ENCODE data around the gene GNAI2.
"Not testable (repeated sequence)": the region's sequence is repeated elsewhere in the genome, so short reads cannot be mapped to it uniquely, and the experiment has no call there.

GNAI2 gene

DNA sequence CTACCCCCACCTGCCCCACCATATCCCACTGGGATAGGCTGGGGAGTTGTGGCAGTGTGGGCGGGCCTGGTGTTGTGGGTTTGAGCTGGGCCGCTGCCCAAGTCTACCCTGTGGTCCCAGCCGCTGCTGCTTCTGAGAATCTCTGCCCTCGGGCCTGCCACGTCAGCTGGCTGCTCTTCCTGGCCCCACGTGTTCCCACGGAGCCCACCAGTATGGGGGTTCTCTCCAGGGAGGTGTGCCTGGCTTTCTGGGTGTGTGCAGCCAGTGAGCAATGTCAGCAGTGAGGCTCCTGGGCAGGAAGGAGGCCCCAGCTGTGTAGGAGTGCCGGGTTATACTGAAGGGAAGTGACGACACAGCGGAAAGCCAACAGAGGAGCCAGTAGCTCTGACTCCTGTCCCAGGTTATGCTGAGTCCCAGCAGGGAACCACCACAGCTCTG lies 10.5 kb downstream of the GNAI2 start:
- no peak for FAIRE-seq

DNA sequence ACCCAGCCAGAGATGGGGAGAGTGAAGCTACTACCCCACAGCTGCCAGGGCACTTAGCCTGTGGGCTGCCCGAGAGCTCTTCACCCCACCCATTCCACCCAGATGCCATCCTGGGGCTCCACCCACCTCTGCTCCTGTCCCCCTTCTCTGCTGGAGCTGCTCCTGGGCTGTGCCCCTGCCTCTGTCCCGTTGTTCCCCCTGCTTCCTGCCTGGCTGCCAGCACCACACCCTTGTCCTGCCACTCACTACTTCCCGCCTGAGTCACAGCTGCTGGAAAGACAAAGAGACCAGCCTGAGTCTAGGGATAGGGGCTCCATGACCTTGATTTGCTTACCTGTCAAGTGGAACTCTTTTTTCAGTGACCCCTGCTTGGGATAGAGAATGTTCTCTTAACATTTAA lies 12.4 kb downstream of the GNAI2 start:
- FAIRE-seq, result no peak

GRCh38 chr3:50249457-50249856 lies 13.5 kb downstream of the GNAI2 start:
- FAIRE-seq, result no peak

DNA sequence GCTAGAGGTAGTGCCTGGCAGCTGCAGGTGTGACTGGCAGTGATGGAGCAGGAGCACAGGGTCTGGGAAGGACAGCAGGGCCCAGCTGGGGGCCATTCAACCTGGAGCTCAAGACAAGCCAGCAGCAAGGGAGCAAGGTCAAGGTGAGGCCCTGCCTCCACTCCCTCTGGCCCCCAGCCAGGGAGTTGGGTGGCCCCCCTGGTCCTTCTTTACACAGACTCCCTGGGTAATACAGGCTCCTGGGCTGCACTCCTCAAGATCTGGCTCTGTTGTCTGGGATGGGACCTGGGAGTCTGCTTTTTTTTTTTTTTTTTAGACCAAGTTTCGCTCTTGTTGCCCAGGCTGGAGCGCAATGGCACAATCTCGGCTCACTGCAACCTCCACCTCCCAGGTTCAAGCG lies 14.5 kb downstream of the GNAI2 start:
- FAIRE-seq, result no peak

- no peak for FAIRE-seq
Measured at GRCh38 chr3:50251220-50251619, 15.2 kb downstream of the GNAI2 start.

DNA sequence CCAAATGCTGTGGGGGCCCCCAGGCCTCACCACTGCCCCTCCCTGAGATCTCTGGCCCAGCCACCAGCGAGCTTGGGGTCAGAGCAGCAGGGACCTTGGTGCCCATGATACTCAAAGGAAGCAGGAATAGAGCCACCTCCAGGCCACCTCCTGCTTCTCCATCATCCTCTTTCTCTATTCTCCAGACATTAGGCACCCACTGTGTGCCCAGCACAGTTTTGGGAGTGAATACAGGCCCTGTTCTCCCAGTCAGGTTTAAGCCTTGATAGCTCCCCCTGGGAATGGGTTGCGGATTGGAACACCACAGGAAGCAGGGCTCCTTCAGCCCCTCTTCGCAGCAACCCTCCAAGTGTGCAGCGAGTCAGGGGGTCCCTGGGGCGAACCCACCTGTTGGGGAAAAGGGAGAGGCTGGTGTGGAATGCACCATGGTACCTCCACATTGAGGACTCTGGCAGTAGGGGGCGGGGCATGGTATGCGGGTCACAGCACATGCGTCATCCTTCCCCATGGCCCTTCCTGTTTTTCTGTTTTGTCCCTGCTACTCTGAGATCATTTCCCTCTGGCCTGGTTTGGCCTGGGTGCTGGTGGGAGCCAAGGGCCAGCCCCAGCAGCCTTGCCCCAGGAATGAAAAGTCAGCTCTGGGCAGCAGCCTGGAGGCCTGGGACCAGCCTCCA lies 18.7 kb downstream of the GNAI2 start:
- no peak for FAIRE-seq

GRCh38 chr3:50255251-50255615 lies 19.2 kb downstream of the GNAI2 start:
- no peak for FAIRE-seq

DNA sequence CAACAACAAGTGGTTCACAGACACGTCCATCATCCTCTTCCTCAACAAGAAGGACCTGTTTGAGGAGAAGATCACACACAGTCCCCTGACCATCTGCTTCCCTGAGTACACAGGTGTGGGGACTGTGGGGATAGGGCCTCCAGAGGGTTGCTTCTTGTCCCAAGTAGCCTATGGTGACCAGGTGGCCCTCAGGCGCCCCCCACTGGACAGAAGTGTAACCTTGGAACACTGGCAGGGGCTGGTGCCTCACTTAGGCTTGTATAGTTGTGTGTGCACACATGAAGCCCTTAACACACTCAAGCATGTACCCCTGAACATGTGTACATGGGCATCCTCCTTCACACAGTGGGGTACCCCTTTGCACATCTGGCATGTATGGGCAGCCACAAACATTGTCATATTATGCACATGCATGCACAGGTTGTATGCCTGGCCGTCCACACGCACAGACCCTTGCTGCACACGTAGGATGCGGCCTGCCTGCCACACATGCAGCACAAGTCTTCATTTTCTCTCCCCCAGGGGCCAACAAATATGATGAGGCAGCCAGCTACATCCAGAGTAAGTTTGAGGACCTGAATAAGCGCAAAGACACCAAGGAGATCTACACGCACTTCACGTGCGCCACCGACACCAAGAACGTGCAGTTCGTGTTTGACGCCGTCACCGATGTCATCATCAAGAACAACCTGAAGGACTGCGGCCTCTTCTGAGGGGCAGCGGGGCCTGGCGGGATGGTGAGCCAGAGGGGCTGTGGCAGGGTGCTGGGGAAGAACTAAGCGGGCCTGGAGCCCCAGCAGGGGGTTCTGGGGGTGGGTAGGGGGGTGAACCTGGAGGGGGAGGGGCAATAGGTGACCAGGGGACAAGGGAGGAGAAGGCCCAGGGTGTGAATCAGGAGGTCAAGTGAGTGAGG lies 21.2 kb downstream of the GNAI2 start:
- FAIRE-seq, result peak; percentile 60

GRCh38 chr3:50258029-50258680 lies 22.2 kb downstream of the GNAI2 start:
- FAIRE-seq, result no peak

- FAIRE-seq, result no peak
Measured at GRCh38 chr3:50258979-50259378, 23.0 kb downstream of the GNAI2 start.

DNA sequence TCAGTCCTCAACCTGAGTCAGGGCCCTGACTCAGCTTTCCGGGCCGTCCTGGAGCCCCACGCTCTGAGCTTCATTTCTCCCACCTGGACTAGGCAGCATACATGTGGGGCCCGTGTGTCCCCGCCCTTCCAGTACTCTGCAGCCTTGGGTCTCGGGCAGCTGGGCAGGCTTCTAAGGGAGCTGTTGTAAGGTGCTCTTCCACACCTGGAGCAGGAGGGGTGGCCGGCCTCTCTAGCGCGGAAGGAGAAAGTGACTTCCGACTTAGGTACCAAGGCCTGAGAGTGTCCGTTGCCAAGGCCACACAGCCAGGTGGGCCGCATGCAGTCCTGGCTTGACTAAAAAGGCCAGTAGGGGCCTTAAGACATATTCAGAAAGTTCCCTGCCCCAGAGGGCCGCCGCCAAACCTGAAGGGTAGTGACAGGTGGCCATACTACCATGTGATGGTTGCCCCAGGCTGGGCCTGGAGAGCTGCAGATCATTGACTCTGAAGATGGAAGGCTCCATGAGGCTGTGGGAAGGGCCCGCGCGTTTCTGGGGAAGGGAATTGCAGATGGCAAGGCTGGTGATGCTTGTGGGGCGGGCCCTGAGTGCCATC lies 23.5 kb downstream of the GNAI2 start:
- FAIRE-seq, result no peak

- no peak for FAIRE-seq
Measured at GRCh38 chr3:50260027-50260941, 24.3 kb downstream of the GNAI2 start.

- FAIRE-seq, result no peak
Measured at GRCh38 chr3:50260942-50261441, 25.0 kb downstream of the GNAI2 start.

DNA sequence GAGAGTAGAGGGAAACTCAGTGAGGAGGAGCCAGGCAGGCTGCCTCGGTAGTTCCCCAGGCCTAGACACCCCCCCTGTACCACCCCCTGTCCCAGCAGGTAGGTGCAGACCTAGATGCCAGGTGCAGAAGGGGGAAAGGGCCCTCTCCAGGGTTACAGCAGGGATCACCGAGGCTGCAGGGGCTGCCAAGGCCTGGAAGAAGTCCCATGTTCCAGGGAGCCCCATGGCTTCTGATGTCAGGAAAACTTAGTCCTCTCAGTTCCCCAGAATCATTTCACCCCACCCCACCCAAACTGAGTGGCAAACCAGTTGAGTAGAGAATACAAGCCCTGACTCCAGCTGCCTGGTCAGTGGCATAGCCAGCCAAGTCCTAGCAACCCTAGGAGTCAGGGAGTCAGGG lies 25.5 kb downstream of the GNAI2 start:
- no peak for FAIRE-seq

DNA sequence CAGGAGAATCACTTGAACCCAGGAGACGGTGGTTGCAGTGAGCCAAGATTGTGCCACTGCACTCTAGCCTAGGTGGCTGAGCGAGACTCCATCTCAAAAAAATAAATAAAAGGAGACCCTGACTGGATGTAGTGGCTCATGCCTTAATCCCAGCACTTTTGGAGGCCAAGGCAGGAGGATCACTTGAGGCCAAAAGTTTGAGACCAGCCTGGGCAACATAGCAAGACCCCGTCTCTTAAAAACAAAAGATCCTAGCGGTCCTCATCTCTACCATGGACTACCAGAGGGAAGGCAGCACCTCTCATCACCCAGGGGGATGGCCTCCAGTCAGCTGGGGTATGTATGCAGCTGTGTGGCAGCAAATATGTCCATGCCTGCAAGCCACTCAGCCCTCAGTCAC lies 26.2 kb downstream of the GNAI2 start:
- FAIRE-seq, result not testable (repeated sequence)

GRCh38 chr3:50262778-50263177 lies 26.8 kb downstream of the GNAI2 start:
- FAIRE-seq, result no peak

GRCh38 chr3:50263478-50264382 lies 27.7 kb downstream of the GNAI2 start:
- FAIRE-seq, result no peak

DNA sequence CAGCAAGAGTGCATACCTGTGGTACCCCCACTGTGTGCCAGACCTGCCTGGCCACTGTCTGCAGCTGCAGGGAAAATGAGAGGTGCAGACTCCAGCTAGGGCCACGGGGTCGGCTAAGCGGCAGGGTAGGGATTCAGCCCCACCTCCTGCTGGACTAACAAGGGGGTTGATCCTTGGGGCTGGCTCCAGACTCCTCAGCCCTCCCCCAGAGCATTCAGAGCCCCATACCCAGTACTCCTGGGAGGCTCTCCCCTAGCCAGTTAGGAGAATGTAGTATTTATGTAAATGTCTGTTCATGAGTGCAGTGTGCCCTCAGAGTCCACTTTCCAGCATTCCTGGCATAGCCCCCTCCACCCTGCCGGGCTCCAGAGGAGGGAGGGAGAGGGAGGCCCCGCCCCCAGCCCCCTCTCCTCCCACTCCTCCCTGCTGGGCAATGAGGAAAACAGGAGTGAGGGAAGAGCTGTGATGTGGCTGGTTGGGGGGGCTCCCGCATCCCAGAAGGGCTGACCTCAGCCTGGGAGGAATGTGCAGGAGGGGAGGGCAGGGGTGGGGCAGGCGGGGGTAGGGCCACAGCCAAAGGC lies 28.5 kb downstream of the GNAI2 start:
- peak; percentile 99 for FAIRE-seq

DNA sequence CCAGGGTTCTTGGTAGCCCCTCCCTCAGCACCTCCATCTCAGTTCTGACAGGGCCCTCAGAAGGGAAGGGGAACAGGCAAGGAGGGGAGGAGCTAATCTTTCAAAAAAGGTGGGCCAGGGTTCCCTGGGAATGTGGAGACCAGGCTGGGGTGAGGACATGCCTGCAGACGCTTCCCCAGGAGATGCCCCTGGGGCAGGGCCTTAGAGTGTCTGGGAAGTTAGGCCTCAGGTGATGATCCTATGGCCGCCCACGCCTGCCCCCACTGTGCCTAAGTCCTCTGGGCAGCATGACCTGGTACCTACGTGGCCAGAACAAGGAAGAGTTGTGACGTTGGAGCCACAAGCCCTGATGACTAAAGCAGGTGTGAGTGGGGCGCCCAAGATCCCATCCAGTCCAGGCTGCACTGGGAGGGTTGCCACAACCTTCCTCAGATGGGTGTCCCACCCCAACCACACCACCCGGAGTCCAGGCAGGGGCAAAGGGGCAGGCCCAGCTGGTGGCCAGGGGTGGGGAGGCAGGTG lies 29.0 kb downstream of the GNAI2 start:
- no peak for FAIRE-seq

DNA sequence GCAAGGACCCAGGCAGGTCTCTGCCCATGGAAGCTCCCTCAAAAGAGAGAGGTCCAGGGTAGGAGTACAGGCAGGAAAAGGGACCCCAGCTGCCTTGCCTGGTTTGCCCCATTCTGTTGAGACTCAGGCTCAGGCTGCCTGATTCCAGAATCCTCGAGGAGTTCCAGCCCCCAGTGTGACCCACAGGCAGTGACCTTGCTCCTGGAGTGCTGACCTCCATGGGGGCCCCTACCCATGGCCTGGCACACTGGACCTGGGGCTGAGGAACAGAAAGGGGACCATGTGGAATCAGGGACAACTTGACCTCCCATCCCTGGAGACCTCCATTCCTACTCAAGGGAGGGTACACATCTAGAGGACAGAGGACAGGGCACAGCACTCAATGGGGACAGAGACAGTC lies 29.6 kb downstream of the GNAI2 start:
- no peak for FAIRE-seq
